RWPE2 (cell line): ENCODE data around the gene LDB3.

Experiments
- ATAC-seq: fragments of 200-7000 bp; cut with Tn5 transposase; 3 replicates; pipeline ENCODE4 v1.9.1; 2021; ENCODE audit warnings: low read depth
- DNase-seq: peaks from one replicate; pipeline ENCODE4 v3.0.0-alpha.2; 2020; ENCODE audit warnings: low spot score
- H3K27ac ChIP-seq: fragments of 450-650 bp; 2 replicates; pipeline ENCODE4 v1.5.1; 2017; ENCODE audit warnings: mild to moderate bottlenecking; ENCODE audit not compliant: poor library complexity, severe bottlenecking
- H3K27me3 ChIP-seq: fragments of 250-450 bp; sonication (Bioruptor Pico); 2 replicates; pipeline ENCODE4 v1.5.1; 2021; ENCODE audit warnings: mild to moderate bottlenecking, moderate library complexity; ENCODE audit not compliant: insufficient read depth, poor library complexity, severe bottlenecking
- H3K36me3 ChIP-seq: fragments of 250-450 bp; sonication (Bioruptor Pico); 2 replicates; pipeline ENCODE4 v1.5.1; 2020; ENCODE audit warnings: low read depth, mild to moderate bottlenecking, moderate library complexity
- H3K4me1 ChIP-seq: fragments of 250-450 bp; sonication (Bioruptor Pico); 2 replicates; pipeline ENCODE4 v1.5.1; 2021; ENCODE audit warnings: mild to moderate bottlenecking, moderate library complexity; ENCODE audit not compliant: insufficient read depth, poor library complexity, severe bottlenecking
- H3K4me3 ChIP-seq: fragments of 250-450 bp; sonication (Bioruptor Pico); 2 replicates; pipeline ENCODE4 v1.5.1; 2021; ENCODE audit warnings: mild to moderate bottlenecking, moderate library complexity; ENCODE audit not compliant: severe bottlenecking
- H3K9me3 ChIP-seq: fragments of 250-450 bp; sonication (Bioruptor Pico); 2 replicates; pipeline ENCODE4 v1.5.1; 2021; ENCODE audit warnings: mild to moderate bottlenecking, moderate library complexity; ENCODE audit not compliant: severe bottlenecking
- CTCF ChIP-seq: fragments of 450-650 bp; IDR thresholded peaks from one replicate; pipeline ENCODE4 v1.5.1; 2017; ENCODE audit warnings: mild to moderate bottlenecking, moderate library complexity; ENCODE audit not compliant: poor library complexity, severe bottlenecking

LDB3 gene

GRCh38 chr10:86690231-86690630, 21.9 kb downstream of the LDB3 start:
- Histone ChIP-seq H3K27ac (no peak overlapping the region), H3K27me3 (no peaks in the 10 kb centered on the region), H3K4me3 (no peak overlapping the region), H3K36me3 (no peaks in the 10 kb centered on the region), H3K4me1 (no peaks in the 10 kb centered on the region), H3K9me3 (no peaks in the 10 kb centered on the region)
- no peak for TF ChIP-seq CTCF
- DNase-seq (no peak), ATAC-seq (no peak)

GRCh38 chr10:86690657-86691084, 22.4 kb downstream of the LDB3 start:
- DNase-seq = no peak
- no peak overlapping the region for H3K4me3 ChIP-seq
- no peaks in the 10 kb centered on the region for H3K27me3 ChIP-seq
- ATAC-seq = no peak
- no peaks in the 10 kb centered on the region for H3K36me3 ChIP-seq
- H3K4me1 ChIP-seq = no peaks in the 10 kb centered on the region
- no peak overlapping the region for H3K27ac ChIP-seq
- H3K9me3 ChIP-seq = no peaks in the 10 kb centered on the region
- TF ChIP-seq CTCF = no peak

- DNase-seq = no peak
- ATAC-seq = no peak
- Histone ChIP-seq H3K27me3 (no peaks in the 10 kb centered on the region), H3K36me3 (no peaks in the 10 kb centered on the region), H3K9me3 (no peaks in the 10 kb centered on the region), H3K4me3 (no peak overlapping the region), H3K27ac (no peak overlapping the region), H3K4me1 (no peaks in the 10 kb centered on the region)
- no peak for TF ChIP-seq CTCF
These were observed 23.2 kb downstream of the LDB3 start for GRCh38 chr10:86691333-86692022.

GRCh38 chr10:86692023-86692514, 23.8 kb downstream of the LDB3 start:
- no peak for ATAC-seq

More at GRCh38 chr10:86692023-86692514, 23.8 kb downstream of the LDB3 start:
- DNase-seq = no peak
- Histone ChIP-seq H3K27me3 (no peaks in the 10 kb centered on the region), H3K4me3 (no peak overlapping the region), H3K36me3 (no peaks in the 10 kb centered on the region), H3K4me1 (no peaks in the 10 kb centered on the region), H3K27ac (no peak overlapping the region), H3K9me3 (no peaks in the 10 kb centered on the region)
- TF ChIP-seq CTCF = no peak
